HG02678 (cell line): ENCODE data around the gene RELN.

ENCODE experiments used
- ATAC-seq: cut with Tn5 transposase; IDR thresholded peaks from one replicate; pipeline ENCODE4 v1.9.1; 2021; ENCODE audit warnings: mild to moderate bottlenecking, moderate library complexity; ENCODE audit not compliant: unreplicated experiment

Gene RELN

DNA sequence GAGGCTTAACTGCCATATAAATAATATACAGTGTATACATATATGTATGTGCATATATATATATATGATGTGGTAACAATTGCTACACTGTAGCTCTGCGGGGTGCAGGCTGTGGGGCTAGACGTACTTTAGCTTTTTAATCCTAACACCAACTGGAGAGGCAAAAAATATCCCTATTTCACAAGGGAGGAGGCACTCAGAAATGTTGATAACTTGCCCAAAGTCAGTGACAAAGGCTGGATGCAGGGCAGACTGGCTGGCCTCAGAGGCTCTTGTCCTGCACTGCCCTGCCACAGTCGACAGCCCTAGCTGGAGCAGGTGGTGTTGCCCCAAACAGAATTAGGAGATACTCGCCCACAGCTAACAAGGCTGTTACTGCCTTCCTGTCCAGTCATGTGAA, 1.5 kb upstream of the RELN start:
- no peak for ATAC-seq

DNA sequence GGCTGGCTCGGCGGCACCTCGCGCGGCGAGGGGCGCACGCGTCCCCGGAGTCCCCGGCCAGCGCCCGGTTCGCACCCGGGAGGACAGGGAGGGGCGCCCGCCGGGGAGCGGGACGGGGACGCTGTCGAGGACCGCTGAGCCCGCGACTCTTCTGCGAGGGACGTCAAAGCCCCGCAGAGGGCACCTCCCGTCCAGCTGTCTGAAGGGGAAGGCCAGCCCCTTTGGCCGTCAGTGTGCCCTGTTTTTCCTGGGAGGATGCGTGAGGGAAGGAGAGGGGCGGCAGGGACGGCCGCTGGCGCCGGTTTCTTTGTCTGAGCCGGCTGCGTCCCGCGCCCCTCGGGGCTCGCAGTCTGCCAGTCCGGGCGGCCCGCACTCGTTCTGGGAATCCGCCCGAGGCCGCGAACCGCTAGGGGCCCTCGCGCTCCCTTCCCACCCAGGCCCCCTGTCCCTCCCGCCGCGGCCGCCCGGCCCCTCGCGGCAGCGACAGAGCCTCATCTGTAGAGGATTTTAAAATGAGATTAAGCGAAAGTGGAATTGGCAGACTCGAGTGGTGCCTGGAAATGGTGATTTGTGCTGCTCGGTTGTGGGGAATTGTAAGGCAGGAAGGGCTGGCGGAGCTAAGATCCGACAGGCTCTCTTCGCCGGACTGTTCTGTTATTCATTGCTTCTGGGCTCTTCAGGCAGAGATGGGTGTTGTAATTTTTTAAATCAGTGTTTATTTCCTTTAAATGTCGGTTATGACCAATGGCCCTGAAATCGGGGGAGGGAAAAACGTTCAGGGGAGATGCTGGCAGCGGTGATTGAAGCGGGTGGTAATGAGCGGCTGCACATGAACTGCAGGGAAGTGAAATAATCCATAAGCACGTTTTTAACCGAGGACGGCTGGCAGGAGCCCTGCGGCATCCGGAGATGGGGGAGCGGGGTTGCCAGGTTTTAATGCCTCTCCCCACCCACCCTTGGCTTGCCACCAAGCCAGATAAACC, 618 bp upstream of the RELN start:
- no peak for ATAC-seq

DNA sequence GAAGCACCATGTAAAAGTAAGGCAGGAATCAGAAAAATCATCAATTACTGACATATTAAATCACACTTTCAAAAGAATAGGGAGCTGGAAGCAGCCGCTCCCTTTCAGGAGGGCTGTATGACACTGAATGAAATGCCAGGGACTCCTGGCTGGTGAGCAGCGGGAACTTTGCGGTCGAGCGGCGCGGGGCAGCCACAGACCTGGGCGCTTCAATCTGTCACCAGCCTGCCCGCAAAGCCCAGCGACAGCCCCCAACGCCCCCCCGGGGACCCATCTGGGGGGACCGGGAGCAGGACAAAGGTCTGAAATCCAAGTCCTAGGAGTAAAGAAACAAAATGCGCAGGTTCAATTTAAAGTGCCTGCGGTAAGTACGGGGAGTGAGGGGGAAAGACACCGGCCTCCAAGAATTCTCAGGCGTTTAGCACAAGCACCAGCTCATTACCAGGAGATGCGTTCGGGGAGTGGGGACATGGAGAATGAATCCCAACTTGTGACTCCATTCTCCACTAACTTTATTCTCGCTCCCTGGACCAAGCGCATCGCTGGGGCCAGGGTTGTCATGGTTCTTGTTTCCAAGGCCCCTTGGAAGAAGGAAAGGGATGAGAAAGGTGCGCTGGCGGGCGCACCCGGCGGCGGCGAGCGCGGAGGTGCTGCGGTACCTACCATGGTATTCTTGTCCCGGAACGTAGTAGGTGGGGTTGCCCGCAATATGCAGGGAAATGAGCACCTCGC, 824 bp downstream of the RELN start:
- no peak for ATAC-seq

DNA sequence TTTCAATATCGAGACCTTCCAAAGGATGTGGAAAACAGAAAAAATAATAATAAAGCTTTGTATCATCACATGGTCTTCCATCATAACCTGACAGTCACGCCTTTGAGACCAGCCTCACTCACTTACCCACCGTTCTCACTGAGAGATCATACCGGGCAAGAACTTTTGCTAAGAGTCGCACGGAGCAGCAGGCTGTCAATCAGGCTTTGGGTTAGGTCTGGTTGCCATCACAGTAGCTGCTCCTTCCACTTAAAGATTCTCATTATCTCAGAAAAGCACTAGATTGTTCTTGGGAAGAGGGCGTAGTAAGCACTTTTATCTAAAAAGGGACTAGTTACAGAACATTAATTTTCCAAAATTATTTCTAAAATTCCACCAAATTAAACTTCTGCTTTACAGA, 2.0 kb downstream of the RELN start:
- ATAC-seq = no peak

DNA sequence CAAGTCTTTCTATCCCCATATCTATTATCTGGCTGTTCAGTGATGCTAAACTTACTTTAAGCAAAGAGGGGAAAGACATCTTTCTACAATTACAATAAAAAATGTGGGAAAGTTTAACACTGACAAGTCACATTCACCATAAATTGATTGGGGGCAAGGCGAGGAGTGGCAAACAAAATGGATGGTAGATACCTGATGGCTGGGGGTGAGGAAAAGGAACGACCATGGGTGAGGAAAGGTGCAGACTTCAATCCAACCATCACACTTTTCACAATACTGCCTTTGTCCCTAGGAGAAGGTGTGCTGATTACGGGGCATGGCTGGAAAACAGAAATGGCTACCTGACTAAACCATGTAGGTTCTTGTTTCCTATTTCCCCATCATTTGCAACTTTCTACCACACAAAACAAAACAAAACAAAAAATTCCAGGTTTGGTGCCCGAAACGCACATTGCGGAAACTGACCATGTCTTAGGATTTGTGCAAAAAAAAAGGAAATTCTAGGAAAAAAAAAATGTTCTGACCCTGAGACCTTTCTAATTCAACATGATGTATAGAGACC, 3.8 kb downstream of the RELN start:
- no peak for ATAC-seq

DNA sequence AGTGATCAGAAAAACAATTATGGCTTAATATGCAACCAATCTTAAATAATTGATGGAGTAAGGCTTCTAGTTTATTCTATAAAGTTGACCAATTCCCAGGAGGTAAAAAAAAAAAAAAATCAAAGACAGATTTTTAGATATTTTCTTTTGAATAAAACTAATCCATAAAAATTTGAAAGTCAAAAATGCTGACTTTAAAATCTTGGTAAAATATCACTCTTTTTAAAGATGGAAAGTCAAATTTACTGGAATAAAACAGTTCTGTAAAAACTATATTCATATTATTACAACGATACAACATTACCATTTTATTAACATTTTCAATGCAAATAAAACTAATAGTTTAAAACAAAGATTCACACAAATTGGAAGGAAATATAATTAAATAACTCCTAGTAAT, 5.4 kb downstream of the RELN start:
- ATAC-seq = no peak

DNA sequence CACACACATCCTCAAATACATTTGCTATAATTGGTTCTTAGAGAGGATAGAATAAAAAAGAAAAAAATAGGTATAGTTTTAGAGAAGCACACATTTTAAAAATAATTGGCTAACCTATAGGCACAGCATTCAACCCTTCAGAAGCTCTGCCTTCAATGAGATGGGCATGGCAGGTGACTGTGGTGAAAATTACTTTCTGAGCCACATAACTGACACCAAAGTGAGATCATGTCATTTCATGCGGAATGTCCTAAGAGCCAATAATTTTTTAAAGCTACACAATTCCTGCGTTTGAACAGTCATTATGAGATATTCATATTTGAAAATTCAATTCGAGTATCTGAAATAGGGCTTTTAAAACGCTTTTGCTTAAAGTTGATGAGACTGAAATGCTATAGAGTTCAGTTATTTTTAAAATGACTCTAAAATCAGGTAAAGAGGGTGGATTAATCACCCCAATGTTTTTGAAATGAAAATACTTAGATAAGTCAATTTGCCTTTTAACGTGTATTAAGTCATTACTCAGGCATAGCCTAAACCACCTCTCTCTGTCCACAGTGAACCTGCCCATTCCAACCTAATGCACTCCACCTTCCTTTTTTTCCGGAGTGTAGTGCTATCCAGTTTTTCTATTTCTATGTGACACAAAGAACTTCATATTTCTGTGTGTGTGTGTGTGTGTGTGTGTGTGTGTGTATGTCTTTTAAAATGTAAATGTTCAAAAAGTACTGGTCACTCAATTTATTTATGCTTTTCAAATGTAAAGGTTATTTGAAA, 6.1 kb downstream of the RELN start:
- ATAC-seq = no peak

DNA sequence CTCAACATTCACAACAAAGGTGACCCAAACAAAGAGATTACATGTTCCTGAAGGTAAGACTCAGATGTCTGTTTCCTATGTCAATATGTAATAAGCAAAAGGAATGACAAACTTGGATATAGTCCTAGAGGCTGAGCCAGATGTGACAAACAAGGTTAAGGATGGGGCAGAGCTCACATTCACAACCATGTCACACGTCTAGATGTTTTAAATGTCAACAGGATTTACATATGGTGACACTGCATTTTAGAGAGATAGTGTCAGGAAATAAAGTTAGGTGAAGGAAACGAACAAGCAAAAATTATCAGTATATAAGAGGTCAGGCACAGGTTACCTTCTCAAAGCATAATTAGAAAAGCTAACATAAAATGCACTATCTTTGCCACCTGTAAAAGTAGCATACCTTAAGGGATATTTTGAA, 8.4 kb downstream of the RELN start:
- ATAC-seq = no peak

DNA sequence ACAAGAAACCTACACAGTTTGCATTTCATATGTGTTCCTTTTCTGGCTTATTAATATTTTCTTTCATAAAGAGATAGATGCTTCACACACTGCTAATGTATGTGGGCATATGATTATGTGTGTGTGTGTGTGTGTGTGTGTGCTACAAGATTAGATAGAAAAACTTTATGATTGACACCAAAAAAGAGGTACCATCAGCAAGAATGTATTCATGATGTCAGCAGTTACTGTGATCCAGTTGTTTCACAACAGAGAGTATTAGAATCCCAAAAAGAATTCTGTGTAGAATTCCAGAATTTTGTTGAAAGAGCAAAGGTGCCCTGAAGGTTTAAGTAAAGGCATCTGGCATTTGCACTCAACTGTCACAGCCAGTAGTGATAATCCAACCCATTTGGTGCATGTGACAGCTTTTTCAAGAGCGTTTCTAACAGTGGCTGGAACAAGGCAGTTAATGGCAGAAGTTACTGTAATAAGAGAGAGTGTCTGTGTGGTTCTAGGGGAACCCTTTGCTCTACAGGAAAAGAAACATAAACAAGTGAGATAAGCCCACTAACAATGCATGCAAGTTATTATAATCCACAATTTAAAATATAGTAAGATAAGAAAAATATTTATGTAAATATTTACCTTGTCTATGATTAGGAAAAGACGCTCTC, 16.6 kb downstream of the RELN start:
- no peak for ATAC-seq

DNA sequence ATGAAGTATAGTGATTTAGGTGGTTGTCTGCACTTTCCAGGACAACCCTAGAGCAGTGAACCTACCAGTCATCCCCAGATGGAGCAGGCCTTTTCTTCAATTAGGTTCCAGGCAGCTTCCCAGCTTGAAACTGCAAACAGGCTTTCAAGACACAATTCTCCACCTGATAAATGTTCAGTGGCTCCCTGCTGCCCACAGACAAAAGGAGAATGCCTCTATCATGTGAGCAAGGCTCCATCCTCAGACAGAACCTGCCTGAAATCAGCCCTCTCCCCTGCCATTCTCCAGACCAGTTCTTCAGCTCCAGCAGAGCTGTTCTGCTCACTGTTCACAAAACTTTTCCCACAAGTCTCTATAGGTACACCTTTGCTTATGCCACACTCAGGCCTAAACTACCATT, 22.1 kb downstream of the RELN start:
- ATAC-seq = no peak

DNA sequence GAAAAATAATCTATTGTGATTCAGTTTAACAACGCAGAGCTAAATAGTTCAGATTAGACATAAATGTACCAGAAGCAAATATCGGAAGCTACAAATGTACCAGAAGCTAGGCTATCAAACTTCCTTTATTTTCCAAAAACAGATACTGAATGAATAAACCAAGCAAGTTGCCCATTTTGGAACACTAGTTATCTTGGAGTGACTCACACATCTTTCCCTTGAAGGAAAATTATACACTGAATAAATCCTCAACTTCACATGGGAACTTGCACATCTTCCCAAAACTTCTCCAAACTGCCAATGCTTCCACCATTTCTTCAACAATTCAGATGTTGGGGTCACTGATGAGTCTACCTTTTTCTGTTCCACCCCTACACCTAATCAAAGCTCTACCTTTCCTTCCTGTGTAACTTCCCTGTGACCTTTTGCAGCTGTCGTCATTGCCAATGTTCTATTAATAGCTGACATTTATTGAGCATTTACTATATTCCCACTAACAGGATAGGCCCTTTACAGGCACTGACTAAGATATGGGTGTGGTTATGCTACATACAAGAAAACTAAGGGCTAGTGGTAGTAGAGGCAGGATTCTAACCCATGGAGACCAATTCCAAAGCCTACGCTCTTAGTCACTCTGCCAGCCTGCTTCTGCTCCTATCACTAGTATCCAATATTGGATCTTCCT, 22.7 kb downstream of the RELN start:
- no peak for ATAC-seq

DNA sequence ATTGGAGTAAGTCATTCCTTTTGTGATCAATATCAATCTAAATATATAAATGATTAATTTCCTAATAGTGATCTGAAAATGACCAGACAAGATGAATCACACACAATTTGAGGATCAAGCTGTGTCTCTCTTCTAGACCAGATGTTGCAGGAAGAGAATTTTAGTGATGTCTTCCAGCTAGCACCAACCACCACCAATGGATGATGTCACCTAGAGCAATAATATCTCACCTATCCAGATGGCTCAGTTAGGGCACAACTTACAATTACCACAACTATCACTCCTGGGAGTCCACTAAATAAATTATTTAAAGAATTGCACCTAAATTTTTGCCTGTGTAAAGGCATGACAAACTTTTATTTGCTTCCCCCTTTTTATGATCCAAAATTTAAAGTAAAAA, 25.2 kb downstream of the RELN start:
- ATAC-seq = no peak

DNA sequence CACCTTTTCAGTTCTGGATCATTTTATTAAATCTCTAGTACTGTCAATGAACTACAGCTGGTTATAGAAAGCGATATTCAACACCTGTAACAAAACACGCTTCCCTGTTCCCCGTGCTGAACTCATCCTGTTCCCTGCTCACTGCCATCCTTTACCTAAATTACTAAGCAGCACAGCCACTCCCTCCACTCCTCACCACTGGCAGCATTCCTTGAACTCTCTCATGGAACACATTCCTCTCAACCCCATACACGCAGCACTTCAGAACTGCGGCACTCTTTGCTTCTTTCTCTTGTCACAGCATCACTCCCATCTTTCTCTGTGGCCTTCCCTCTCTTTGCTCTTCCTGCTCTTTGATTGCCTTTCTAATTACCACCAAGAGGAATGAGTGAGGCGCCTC, 27.4 kb downstream of the RELN start:
- ATAC-seq = no peak

DNA sequence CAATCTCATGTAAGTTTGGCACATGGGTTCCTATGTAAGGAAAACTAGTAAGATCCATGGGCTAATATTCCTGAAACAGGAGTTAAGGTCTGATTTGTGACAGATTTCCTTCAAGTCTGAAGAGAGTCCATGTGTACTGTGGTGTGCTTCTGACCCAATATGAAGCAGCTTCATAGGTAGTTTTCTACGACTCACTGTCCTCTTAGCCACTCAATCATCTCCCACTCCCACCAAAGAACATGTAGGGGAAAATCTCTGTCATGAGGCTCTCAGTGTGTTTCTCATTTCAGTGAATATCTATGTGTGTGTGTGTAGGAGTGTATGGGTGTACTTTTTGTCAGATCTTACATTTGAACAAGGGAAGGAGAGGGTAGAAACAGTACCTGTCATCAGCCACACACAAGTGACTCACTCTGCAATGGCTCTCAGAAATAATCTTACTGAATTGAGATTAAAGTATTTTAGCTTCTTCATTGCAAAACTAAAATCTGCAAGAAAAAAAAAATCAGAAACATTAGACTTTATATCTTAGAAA, 31.1 kb downstream of the RELN start:
- no peak for ATAC-seq

DNA sequence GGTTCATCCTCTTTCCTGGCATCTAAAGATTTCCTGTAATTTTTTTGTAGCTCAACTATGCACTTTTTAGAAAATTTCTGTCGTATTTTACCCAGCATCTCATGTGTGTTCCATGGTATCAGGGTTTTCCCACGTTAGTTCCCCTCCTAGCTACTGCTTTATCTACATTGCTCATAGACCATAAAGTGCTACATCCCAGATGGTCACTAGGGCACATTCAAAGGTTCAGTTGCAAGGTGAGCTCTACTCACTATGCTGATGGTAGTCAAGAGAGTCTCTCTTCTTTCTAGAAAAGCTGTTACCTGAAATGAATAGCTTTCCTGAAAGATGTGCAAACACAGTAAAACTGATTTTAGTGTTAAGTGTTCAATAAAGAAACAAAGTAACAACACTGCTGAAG, 33.5 kb downstream of the RELN start:
- ATAC-seq = no peak

DNA sequence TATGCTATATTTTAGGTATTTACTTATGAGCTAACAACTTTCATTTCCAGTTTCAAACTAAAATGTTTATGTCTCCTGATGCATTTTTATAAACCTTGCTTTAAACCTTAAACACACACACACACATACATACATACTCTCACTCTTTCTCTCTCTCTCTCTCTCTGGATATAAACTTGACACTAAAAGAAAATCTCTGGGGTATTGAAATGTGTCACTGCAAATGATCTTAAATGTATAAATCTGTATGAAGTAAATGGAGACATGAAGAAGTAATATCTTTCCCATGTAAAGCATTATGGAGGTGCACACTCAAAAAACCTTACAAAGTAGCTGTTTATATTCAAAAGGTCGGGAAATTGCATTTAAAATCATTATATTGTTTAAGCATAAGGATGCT, 37.0 kb downstream of the RELN start:
- ATAC-seq = no peak

DNA sequence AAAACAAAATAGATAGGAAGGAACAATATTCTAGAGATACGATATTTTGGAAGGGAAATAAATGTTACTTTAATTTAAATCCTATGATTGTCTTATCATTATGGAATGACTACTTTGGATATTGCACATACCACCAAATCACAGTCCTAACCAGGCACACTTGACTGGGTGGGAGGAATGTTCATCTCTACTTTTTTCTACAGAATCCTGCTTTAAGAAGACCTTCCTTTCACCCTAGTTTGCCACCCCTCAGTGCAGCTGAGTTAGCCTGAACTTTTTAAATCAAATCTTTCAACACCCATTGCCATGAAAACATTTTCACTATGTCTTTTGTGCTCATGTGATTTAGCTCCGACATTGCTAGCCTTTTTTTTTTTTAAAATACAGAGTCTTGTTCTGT, 38.1 kb downstream of the RELN start:
- ATAC-seq = no peak

DNA sequence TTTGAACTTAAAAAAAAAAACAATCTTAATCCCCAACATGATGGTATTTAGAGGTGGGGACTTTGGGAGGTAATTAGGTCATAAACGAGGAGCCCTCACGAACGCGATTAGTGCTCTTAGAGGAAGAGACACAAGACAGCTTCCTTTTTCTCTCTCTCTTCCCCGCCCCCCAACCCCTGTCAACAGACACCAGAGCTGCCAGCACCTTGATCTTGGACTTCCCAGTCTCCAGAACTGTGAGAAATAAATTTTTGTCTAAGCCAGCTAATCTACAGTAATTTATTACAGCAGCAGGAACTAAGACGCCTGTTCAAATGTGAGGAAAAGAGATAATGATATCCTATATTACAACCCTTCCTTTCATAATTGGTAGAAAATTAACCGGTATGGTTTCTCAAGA, 40.1 kb downstream of the RELN start:
- no peak for ATAC-seq

DNA sequence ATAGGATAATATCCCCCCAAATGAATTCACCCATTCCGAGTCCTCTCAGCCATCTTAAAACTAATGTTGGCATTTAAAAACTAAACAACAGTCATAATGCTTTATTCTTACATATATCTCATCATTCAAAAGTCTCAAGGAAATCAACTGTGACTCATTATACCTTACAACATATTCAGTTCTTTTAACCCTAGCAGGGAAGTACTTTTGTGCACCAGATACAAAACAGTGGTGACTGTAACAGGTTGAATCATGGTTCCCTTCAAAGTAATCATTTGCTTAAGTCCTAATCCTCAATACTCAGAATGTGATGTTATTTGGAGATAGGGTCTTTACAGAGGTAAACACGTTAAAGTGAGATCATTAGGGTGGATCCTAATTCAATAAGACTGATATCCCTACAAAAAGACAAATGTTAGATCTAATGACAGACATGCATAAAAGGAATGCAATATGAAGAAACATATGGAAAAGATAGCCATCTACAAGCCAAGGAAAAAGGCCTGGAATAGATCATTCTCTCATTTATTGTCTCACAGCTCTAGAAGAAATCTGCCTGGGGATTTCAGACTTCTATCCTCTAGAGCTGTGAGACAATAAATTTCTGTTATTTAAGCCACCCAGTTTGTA, 42.3 kb downstream of the RELN start:
- no peak for ATAC-seq
